Measurements from ENCODE around the gene PIK3C2A.

GRCh38 chr11:17197431-17197898 is 10.3 kb downstream of the PIK3C2A start:
- no peak for TF ChIP-seq POLR2AphosphoS5 (IDR thresholded peaks at IDR 0.05)
- TF ChIP-seq POLR2A (IDR thresholded peaks at IDR 0.05) = no peak
- TF ChIP-seq CTCF (IDR thresholded peaks at IDR 0.05) = no peak
- TF ChIP-seq EP300 (IDR thresholded peaks at IDR 0.05) = no peak
